GM12864 (cell line): Measurements from ENCODE around the gene TGM1.
"Not testable (repeated sequence)": the region's sequence is repeated elsewhere in the genome, so short reads cannot be mapped to it uniquely, and the experiment has no call there.

Experiments
- DNase-seq: peaks from one replicate; pipeline ENCODE4 v3.0.0-alpha.2; 2011; ENCODE audit warnings: low read depth
- H3K4me3 ChIP-seq: 2 replicates; pipeline ENCODE4 v1.5.1; 2011; ENCODE audit warnings: mild to moderate bottlenecking, low read depth, low read length, control low read depth
- TF ChIP-seq, protein P1 (sequence below): IDR thresholded peaks from 2 replicates; pipeline ENCODE4 v1.5.1; 2011; ENCODE audit warnings: low read depth, mild to moderate bottlenecking, moderate library complexity, low read length, control low read depth, inconsistent platforms; ENCODE audit errors: missing control alignments

Gene TGM1

GRCh38 chr14:24232645-24233537, 30.1 kb downstream of the TGM1 start, which contains the start of gene GMPR2:
Gene GMPR2 (plus strand): TSS chr14:24232929. CDS start chr14:24233254, 325 bp downstream.
- DNase-seq, result no peak
- H3K4me3 ChIP-seq, result peak within 1 kb of the TSS; percentile 83
- TF ChIP-seq, protein P1, sequence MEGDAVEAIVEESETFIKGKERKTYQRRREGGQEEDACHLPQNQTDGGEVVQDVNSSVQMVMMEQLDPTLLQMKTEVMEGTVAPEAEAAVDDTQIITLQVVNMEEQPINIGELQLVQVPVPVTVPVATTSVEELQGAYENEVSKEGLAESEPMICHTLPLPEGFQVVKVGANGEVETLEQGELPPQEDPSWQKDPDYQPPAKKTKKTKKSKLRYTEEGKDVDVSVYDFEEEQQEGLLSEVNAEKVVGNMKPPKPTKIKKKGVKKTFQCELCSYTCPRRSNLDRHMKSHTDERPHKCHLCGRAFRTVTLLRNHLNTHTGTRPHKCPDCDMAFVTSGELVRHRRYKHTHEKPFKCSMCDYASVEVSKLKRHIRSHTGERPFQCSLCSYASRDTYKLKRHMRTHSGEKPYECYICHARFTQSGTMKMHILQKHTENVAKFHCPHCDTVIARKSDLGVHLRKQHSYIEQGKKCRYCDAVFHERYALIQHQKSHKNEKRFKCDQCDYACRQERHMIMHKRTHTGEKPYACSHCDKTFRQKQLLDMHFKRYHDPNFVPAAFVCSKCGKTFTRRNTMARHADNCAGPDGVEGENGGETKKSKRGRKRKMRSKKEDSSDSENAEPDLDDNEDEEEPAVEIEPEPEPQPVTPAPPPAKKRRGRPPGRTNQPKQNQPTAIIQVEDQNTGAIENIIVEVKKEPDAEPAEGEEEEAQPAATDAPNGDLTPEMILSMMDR, result no peak

DNA sequence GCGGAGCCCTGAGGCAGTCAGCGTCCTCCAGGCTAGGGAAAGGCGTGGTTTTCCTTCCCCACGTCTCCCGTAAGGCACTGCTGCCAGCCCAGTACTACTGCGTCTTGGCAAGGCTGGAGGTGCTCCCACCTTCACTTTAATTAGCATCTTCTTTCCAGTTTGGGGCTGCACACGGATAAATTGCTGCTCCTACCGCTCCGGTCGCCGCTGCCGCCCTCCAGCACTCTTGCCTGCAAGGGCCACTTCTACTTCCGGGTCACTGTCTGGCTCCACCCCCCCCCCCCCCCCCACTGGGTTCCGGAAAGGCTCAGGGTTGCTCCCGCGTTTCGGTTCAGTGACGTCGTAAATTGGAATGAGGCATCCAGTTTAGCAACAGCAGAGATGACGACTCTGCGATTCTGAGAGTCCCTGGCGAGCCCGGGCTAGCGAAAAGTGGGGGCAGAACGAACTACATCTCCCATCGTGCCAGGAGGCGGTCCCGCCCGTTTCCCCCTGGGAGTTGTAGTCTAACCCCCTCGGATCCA, 30.8 kb downstream of the TGM1 start, which contains the start of gene NEDD8:
NEDD8 (minus strand) TSS at position 247 of the 524 bp plus-strand sequence; CDS start at position 147, 100 bp downstream.
- peak; percentile 65 for DNase-seq
- TF ChIP-seq, protein P1, result no peak
- H3K4me3 ChIP-seq, result peak within 1 kb of the TSS; percentile 83

DNA sequence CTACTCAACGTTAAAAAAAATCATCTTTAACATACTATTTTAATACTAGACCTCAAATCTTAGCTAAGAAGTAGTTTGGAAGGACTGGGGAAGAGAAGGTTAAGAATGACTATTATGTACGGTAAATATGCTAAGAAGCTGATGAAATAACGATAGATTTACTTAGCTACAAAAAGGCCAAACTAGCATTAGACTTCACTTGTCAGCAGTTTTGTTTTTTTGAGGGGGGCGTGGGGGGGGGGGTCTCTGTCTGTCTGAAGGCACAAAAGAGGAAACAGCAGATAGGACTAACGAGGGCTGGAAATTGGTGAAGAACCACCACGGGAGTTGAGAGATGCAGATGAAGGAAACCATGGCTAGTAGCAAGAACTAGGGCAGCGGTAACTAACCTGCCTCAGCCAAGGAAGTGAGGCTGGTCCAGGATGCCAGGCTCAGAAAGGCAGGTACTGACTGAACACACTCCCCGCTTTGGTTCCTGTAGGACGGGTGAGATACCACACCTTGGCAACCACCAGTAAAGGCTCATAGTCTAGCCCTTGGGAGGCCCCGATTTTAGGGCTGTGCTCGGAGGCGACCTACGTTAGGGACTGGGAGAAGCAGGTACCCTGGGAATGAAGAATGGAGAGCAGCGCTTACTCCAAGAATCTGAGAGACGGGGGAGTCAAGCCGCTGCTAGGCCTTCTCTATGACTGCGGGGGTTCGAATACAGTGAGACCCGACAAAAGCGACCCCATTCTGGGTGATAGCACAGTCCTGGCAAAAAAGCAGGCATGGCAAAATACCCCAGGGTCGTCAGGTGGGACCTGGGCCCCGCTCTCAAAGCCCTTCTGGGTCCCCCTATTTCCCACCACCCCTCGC, 31.5 kb downstream of the TGM1 start:
- DNase-seq, result no peak
- H3K4me3 ChIP-seq, result peak overlapping the region; percentile 83
- TF ChIP-seq, protein P1, result no peak

DNA sequence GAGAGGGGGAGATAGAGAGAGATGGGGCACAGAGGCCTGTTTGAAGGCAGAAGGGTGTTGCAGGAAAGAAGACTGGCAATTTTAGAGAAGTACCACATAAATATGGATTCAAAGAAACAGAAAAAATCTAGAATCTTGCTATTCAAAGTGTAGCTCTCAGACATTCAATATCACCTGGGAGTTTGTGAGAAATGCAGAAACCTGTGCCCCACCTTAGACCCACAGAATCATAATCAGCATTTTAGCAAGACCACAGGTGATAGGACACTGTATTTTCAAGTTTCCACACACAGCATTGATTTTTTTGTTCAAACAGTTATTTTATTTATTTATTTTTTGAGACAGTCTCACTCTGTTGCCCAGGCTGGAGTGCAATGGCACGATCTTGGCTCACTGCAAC, 34.1 kb downstream of the TGM1 start:
- DNase-seq, result no peak
- TF ChIP-seq, protein P1, result no peak
- no peak overlapping the region for H3K4me3 ChIP-seq

DNA sequence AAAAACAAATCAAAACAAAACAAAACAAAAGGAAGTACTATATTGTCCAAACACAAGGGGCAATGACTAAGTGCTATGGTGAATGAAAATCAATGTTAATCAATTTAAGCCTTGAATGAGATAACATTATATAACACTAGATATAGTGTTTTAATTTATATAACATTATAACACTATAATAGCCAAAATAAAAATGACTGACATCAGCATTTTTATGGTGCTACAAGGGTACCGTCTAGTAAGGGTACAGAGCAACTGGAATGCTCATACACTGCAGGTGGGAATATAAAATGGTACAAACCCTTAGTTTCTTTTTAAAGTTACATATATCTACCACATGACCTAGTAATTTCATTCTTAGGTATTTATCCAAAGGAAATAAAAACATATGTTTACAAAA, 36.5 kb downstream of the TGM1 start:
- DNase-seq, result no peak
- H3K4me3 ChIP-seq, result no peak overlapping the region
- TF ChIP-seq, protein P1, result no peak

- TF ChIP-seq, protein P1, result no peak
- H3K4me3 ChIP-seq, result no peak overlapping the region
- no peak for DNase-seq
Measured at GRCh38 chr14:24224618-24225071, 38.3 kb downstream of the TGM1 start.

DNA sequence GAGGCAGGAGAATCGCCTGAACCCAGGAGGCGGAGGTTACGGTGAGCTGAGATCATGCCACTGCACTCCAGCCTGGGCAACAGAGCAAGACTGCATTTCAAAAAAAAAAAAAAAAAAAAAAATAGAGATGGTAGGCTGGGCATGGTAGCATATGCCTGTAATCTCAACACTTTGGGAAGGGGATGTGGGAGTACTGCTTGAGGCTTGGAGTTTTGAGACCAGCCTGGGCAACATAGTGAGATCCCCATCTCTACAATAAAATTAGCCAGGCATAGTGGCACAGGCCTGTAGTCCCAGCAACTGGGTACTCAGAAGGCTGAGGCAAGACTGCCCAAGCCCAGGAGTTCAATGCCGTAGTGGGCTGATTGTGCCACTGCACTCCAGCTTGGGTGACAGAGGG, 40.0 kb downstream of the TGM1 start:
- not testable (repeated sequence) for H3K4me3 ChIP-seq, DNase-seq
